ENCODE data around the gene KHDC4.

The KHDC4 gene

DNA sequence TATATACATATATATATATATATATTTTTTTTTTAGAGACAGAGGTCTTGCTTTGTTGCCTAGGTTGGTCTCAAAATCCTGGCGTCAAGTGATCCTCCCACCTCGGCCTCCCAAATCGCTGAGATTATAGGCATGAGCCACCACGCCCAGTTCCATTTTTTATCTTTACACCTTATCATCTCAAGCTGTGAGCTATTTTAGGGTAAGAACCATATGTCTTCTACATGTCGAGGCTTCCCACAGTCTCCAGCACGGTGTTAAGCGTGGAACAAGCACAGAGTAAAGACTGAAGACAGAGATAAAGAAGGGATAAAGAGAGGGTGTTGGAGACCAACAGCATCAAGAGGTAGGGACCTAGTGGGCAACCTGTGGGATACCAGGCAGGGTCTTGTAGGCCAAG lies 30.0 kb upstream of the KHDC4 start:
- ATAC-seq, result no peak
- TF ChIP-seq BACH2 (CRISPR knock-in tag; IDR thresholded peaks at IDR 0.05; ENCODE audit: borderline replicate concordance) (no peak), RARB (CRISPR knock-in tag; IDR thresholded peaks at IDR 0.05) (no peak), ISL1 (CRISPR knock-in tag; IDR thresholded peaks at IDR 0.05) (no peak), SNAI2 (CRISPR knock-in tag; IDR thresholded peaks at IDR 0.05) (no peak), OSR1 (CRISPR knock-in tag; IDR thresholded peaks at IDR 0.05) (no peak), PPARA (CRISPR knock-in tag; IDR thresholded peaks at IDR 0.05; ENCODE audit: borderline replicate concordance) (no peak), ZNF8 (CRISPR knock-in tag; IDR thresholded peaks at IDR 0.05) (no peak), ZC3H10 (CRISPR knock-in tag; IDR thresholded peaks at IDR 0.05) (no peak), ZFP30 (CRISPR knock-in tag; IDR thresholded peaks at IDR 0.05) (no peak), ZFP3 (CRISPR knock-in tag; IDR thresholded peaks at IDR 0.05) (no peak), ARNTL (CRISPR knock-in tag; IDR thresholded peaks at IDR 0.05; ENCODE audit: borderline replicate concordance, low read depth) (no peak), CSDC2 (CRISPR knock-in tag; IDR thresholded peaks at IDR 0.05) (no peak), TCF4 (CRISPR knock-in tag; IDR thresholded peaks at IDR 0.05; ENCODE audit: borderline replicate concordance) (no peak), ZNF70 (CRISPR knock-in tag; IDR thresholded peaks at IDR 0.05) (no peak)
- TF ChIP-seq, protein P1, sequence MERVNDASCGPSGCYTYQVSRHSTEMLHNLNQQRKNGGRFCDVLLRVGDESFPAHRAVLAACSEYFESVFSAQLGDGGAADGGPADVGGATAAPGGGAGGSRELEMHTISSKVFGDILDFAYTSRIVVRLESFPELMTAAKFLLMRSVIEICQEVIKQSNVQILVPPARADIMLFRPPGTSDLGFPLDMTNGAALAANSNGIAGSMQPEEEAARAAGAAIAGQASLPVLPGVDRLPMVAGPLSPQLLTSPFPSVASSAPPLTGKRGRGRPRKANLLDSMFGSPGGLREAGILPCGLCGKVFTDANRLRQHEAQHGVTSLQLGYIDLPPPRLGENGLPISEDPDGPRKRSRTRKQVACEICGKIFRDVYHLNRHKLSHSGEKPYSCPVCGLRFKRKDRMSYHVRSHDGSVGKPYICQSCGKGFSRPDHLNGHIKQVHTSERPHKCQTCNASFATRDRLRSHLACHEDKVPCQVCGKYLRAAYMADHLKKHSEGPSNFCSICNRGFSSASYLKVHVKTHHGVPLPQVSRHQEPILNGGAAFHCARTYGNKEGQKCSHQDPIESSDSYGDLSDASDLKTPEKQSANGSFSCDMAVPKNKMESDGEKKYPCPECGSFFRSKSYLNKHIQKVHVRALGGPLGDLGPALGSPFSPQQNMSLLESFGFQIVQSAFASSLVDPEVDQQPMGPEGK (CRISPR knock-in tag; IDR thresholded peaks at IDR 0.05; ENCODE audit: borderline replicate concordance), result no peak
- TF ChIP-seq, protein P2, sequence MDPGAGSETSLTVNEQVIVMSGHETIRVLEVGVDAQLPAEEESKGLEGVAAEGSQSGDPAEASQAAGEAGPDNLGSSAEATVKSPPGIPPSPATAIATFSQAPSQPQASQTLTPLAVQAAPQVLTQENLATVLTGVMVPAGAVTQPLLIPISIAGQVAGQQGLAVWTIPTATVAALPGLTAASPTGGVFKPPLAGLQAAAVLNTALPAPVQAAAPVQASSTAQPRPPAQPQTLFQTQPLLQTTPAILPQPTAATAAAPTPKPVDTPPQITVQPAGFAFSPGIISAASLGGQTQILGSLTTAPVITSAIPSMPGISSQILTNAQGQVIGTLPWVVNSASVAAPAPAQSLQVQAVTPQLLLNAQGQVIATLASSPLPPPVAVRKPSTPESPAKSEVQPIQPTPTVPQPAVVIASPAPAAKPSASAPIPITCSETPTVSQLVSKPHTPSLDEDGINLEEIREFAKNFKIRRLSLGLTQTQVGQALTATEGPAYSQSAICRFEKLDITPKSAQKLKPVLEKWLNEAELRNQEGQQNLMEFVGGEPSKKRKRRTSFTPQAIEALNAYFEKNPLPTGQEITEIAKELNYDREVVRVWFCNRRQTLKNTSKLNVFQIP (CRISPR knock-in tag; IDR thresholded peaks at IDR 0.05; ENCODE audit: borderline replicate concordance, low read depth), result no peak
- TF ChIP-seq, protein P3, sequence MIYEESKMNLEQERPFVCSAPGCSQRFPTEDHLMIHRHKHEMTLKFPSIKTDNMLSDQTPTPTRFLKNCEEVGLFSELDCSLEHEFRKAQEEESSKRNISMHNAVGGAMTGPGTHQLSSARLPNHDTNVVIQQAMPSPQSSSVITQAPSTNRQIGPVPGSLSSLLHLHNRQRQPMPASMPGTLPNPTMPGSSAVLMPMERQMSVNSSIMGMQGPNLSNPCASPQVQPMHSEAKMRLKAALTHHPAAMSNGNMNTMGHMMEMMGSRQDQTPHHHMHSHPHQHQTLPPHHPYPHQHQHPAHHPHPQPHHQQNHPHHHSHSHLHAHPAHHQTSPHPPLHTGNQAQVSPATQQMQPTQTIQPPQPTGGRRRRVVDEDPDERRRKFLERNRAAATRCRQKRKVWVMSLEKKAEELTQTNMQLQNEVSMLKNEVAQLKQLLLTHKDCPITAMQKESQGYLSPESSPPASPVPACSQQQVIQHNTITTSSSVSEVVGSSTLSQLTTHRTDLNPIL (CRISPR knock-in tag; IDR thresholded peaks at IDR 0.05; ENCODE audit: low read depth), result no peak
- TF ChIP-seq, protein P4, sequence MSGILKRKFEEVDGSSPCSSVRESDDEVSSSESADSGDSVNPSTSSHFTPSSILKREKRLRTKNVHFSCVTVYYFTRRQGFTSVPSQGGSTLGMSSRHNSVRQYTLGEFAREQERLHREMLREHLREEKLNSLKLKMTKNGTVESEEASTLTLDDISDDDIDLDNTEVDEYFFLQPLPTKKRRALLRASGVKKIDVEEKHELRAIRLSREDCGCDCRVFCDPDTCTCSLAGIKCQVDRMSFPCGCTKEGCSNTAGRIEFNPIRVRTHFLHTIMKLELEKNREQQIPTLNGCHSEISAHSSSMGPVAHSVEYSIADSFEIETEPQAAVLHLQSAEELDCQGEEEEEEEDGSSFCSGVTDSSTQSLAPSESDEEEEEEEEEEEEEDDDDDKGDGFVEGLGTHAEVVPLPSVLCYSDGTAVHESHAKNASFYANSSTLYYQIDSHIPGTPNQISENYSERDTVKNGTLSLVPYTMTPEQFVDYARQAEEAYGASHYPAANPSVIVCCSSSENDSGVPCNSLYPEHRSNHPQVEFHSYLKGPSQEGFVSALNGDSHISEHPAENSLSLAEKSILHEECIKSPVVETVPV (CRISPR knock-in tag; IDR thresholded peaks at IDR 0.05), result no peak
- TF ChIP-seq, protein P5, sequence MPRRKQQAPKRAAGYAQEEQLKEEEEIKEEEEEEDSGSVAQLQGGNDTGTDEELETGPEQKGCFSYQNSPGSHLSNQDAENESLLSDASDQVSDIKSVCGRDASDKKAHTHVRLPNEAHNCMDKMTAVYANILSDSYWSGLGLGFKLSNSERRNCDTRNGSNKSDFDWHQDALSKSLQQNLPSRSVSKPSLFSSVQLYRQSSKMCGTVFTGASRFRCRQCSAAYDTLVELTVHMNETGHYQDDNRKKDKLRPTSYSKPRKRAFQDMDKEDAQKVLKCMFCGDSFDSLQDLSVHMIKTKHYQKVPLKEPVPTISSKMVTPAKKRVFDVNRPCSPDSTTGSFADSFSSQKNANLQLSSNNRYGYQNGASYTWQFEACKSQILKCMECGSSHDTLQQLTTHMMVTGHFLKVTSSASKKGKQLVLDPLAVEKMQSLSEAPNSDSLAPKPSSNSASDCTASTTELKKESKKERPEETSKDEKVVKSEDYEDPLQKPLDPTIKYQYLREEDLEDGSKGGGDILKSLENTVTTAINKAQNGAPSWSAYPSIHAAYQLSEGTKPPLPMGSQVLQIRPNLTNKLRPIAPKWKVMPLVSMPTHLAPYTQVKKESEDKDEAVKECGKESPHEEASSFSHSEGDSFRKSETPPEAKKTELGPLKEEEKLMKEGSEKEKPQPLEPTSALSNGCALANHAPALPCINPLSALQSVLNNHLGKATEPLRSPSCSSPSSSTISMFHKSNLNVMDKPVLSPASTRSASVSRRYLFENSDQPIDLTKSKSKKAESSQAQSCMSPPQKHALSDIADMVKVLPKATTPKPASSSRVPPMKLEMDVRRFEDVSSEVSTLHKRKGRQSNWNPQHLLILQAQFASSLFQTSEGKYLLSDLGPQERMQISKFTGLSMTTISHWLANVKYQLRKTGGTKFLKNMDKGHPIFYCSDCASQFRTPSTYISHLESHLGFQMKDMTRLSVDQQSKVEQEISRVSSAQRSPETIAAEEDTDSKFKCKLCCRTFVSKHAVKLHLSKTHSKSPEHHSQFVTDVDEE (CRISPR knock-in tag; IDR thresholded peaks at IDR 0.05), result no peak

DNA sequence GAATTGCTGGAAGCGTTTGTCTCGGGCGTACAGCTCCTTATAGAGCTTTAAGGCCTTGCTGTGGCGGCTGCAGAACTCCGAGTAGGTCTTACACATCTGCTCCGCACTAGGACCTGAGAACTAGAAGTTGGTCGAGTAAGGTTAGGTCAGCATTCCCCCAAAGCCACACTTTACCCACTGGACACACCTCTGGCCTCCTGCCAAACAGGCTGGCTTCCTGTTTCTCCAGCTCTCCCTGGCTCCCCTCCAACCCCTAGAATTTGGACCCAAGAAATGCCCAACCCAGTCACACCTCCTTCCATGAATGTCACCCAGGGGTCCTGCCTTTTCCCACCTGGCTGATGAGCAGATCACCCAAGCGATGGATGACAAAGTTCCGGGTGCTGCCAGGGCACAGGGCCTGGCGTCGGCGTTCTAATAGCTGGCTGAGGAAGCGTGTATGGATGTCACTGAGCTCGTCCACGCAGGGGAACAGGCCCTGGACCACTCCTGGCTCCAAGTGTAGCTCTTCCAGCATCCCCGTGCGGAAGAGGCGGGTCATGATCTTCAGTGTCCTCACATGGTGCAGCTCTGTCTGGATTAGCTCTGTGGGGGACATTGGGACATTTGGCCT lies 28.5 kb upstream of the KHDC4 start:
- TF ChIP-seq, protein P1 (CRISPR knock-in tag; IDR thresholded peaks at IDR 0.05; ENCODE audit: borderline replicate concordance), result no peak
- no peak for TF ChIP-seq OSR1 (CRISPR knock-in tag; IDR thresholded peaks at IDR 0.05)
- TF ChIP-seq ZFP30 (CRISPR knock-in tag; IDR thresholded peaks at IDR 0.05), result no peak
- no peak for TF ChIP-seq ESRRG (CRISPR knock-in tag; IDR thresholded peaks at IDR 0.05)
- TF ChIP-seq, protein P3 (CRISPR knock-in tag; IDR thresholded peaks at IDR 0.05; ENCODE audit: low read depth), result no peak
- TF ChIP-seq ZNF8 (CRISPR knock-in tag; IDR thresholded peaks at IDR 0.05), result no peak
- no peak for TF ChIP-seq PPARA (CRISPR knock-in tag; IDR thresholded peaks at IDR 0.05; ENCODE audit: borderline replicate concordance)
- TF ChIP-seq TCF4 (CRISPR knock-in tag; IDR thresholded peaks at IDR 0.05; ENCODE audit: borderline replicate concordance), result no peak
- no peak for TF ChIP-seq TOX (CRISPR knock-in tag; IDR thresholded peaks at IDR 0.05; ENCODE audit: borderline replicate concordance)
- no peak for TF ChIP-seq CSDC2 (CRISPR knock-in tag; IDR thresholded peaks at IDR 0.05)
- no peak for TF ChIP-seq ZC3H10 (CRISPR knock-in tag; IDR thresholded peaks at IDR 0.05)
- no peak for TF ChIP-seq ZNF565 (CRISPR knock-in tag; conservative IDR thresholded peaks at IDR 0.05; ENCODE audit: low read depth)
- no peak for TF ChIP-seq ZNF70 (CRISPR knock-in tag; IDR thresholded peaks at IDR 0.05)
- TF ChIP-seq GLIS3 (CRISPR knock-in tag; IDR thresholded peaks at IDR 0.05), result no peak
- TF ChIP-seq, protein P2 (CRISPR knock-in tag; IDR thresholded peaks at IDR 0.05; ENCODE audit: borderline replicate concordance, low read depth), result no peak
- no peak for TF ChIP-seq ISL1 (CRISPR knock-in tag; IDR thresholded peaks at IDR 0.05)
- no peak for TF ChIP-seq SNAI2 (CRISPR knock-in tag; IDR thresholded peaks at IDR 0.05)
- no peak for TF ChIP-seq ARNTL (CRISPR knock-in tag; IDR thresholded peaks at IDR 0.05; ENCODE audit: borderline replicate concordance, low read depth)
- peak; percentile 9; the same call in 1 of the 3 replicates for ATAC-seq

All from SK-N-SH treated with all-trans-retinoic acid at 6 μM for 48 hours (cell line).